Stimulated activated CD4-positive, alpha-beta T cell treated with anti-CD3 and anti-CD28 coated beads, Interleukin-15, amount 100 ng/mL, for 24 hours (primary cell): ENCODE results near the gene C10orf143.
A peak's percentile ranks its signal among the peaks of the same experiment; 100 is the strongest.
"Not testable (repeated sequence)": the region's sequence is repeated elsewhere in the genome, so short reads cannot be mapped to it uniquely, and the experiment has no call there.

Experiments
- DNase-seq: peaks from one replicate; pipeline ENCODE4 v3.0.0-alpha.2; 2020

The C10orf143 gene

GRCh38 chr10:130027716-130028464 lies 82.7 kb downstream of the C10orf143 start:
- DNase-seq, result no peak

- DNase-seq, result no peak
Observed at GRCh38 chr10:130026670-130027456, 83.8 kb downstream of the C10orf143 start.

- no peak for DNase-seq
Observed at GRCh38 chr10:130025811-130026485, 84.7 kb downstream of the C10orf143 start.

- no peak for DNase-seq
Observed at GRCh38 chr10:130025326-130025725, 85.3 kb downstream of the C10orf143 start.

GRCh38 chr10:130024779-130025325 lies 85.8 kb downstream of the C10orf143 start:
- DNase-seq, result no peak

- not testable (repeated sequence) for DNase-seq
Observed at GRCh38 chr10:130024326-130024725, 86.3 kb downstream of the C10orf143 start.

GRCh38 chr10:130023454-130024230 lies 87.0 kb downstream of the C10orf143 start:
- DNase-seq, result no peak

GRCh38 chr10:130022511-130023299 lies 87.9 kb downstream of the C10orf143 start:
- no peak for DNase-seq

- DNase-seq, result no peak
Observed at GRCh38 chr10:130022086-130022485, 88.5 kb downstream of the C10orf143 start.

GRCh38 chr10:130021383-130021950 lies 89.2 kb downstream of the C10orf143 start:
- DNase-seq, result no peak

- DNase-seq, result no peak
Observed at GRCh38 chr10:130020651-130021382, 89.8 kb downstream of the C10orf143 start.

GRCh38 chr10:130018730-130019185 lies 91.9 kb downstream of the C10orf143 start:
- no peak for DNase-seq

GRCh38 chr10:130018265-130018664 lies 92.4 kb downstream of the C10orf143 start:
- peak; percentile 22 for DNase-seq

- DNase-seq, result no peak
Observed at GRCh38 chr10:130017631-130018022, 93.0 kb downstream of the C10orf143 start.

- no peak for DNase-seq
Observed at GRCh38 chr10:130016993-130017630, 93.5 kb downstream of the C10orf143 start.

- no peak for DNase-seq
Observed at GRCh38 chr10:130016095-130016494, 94.5 kb downstream of the C10orf143 start.

- DNase-seq, result no peak
Observed at GRCh38 chr10:130015075-130015695, 95.4 kb downstream of the C10orf143 start.

- no peak for DNase-seq
Observed at GRCh38 chr10:130014263-130015074, 96.2 kb downstream of the C10orf143 start.
